ENCODE data around the gene LCE2C.
"Not testable (repeated sequence)": the region's sequence is repeated elsewhere in the genome, so short reads cannot be mapped to it uniquely, and the experiment has no call there.

Gene LCE2C, protein sequence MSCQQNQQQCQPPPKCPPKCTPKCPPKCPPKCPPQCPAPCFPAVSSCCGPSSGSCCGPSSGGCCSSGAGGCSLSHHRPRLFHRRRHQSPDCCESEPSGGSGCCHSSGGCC

DNA sequence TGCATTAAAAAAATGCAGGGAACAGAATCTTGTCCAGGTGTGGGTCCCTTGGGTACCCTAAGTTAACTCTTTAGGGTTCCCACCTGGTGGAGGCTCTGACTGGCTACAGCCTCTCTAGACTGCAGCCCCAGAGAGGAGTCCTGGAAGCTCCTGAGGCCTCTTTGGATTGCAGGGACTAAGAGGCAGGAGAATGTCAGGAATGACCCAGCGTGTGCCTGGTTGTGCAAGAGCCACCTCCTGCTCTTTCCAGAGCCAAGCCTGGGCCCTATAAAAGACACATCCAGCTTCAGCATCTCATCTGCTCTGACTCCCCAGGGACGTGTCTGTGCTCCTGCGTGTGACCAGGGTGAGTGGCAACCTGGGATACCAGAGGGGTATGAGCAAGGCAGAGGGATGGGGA is at the start of gene LCE2C:
LCE2C (plus strand) TSS at position 297 of the 400 bp plus-strand sequence. CDS start 737 bp downstream, outside the sequence.
- not testable (repeated sequence) for H3K4me3 ChIP-seq (ENCODE audit: low read depth, low read length)

DNA sequence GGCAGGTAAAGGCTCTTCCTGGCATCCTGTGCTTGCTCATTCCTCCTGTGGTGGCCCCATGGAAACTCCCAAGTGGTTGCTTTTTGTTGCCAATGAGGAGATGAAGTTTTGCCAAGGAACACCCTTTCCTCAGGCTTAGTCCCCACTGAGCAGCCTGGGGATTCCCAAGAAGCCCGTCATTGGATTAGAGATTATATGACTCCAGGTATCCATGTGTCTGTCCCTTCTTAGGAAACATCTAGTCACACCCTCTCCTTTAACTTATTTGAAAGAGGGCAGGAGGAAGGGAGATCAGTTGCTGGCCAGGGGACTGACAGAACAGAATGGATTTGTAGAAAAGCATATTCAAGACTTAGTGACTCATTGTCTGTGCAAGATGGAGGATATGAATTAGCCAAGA is 48.3 kb upstream of the LCE2C start:
- H3K4me3 ChIP-seq (ENCODE audit: low read depth, low read length): no peak overlapping the region
- TF ChIP-seq, protein P1, sequence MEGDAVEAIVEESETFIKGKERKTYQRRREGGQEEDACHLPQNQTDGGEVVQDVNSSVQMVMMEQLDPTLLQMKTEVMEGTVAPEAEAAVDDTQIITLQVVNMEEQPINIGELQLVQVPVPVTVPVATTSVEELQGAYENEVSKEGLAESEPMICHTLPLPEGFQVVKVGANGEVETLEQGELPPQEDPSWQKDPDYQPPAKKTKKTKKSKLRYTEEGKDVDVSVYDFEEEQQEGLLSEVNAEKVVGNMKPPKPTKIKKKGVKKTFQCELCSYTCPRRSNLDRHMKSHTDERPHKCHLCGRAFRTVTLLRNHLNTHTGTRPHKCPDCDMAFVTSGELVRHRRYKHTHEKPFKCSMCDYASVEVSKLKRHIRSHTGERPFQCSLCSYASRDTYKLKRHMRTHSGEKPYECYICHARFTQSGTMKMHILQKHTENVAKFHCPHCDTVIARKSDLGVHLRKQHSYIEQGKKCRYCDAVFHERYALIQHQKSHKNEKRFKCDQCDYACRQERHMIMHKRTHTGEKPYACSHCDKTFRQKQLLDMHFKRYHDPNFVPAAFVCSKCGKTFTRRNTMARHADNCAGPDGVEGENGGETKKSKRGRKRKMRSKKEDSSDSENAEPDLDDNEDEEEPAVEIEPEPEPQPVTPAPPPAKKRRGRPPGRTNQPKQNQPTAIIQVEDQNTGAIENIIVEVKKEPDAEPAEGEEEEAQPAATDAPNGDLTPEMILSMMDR (IDR thresholded peaks at IDR 0.05; ENCODE audit: low read depth, low read length): no peak

DNA sequence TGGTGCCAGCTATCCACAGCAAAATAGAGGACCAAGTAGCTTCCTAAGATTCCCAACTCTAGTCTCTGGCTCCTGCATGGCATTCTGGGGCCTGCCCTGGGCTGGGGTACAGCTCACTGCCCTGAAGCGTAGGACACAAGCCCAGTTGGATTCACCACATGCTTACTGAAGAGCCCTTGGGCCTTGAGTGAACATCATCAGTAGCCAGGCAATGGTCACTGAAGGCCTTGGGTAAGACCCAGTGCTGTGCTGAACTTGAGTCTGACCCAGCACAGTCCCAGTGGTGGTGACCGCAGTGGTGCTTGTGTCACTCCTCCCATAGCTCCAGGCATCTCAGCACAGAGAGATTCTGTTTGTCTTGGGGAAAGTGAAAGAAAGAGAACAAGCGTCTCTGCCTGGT is 44.5 kb upstream of the LCE2C start:
- TF ChIP-seq, protein P1 (IDR thresholded peaks at IDR 0.05; ENCODE audit: low read depth, low read length): no peak
- no peak overlapping the region for H3K4me3 ChIP-seq (ENCODE audit: low read depth, low read length)

DNA sequence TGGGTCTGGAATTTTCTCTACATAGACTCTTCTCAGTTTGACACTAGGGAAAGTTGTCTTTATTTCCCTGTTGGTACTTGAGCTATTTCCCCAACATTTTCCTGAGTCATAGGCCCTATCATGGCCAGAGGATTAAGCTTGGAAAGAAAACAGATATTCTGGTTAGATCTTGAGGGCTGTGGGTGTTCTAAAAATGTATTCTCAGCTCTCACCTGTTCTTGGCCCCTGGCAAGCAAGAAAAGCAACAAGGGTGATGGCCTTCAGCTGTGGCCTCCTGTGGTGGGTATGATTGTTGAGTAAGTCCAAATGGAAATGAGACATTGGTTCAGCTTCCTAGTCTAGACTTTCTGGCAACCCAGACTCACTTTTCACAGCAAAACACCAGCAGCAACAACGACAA is 34.7 kb upstream of the LCE2C start:
- TF ChIP-seq, protein P1 (IDR thresholded peaks at IDR 0.05; ENCODE audit: low read depth, low read length): no peak
- H3K4me3 ChIP-seq (ENCODE audit: low read depth, low read length): no peak overlapping the region

DNA sequence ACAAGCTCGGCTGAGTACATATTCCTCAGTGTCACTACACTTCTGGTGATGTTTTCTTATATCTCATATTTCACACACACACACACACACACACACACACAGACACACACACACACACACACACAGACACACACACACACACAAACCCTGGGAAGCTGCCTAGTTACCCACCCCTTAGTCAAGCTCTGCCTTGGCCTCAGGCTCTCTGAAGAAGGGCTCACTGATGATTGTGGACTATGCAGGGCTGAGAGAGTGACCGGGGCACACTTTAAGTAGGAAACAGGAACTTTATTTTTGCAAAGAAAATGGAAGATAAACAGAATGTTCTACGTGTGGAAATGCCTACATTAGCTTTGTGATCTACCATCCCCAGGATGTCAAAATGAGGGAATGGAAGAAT is 31.1 kb upstream of the LCE2C start:
- TF ChIP-seq, protein P1 (IDR thresholded peaks at IDR 0.05; ENCODE audit: low read depth, low read length): no peak
- H3K4me3 ChIP-seq (ENCODE audit: low read depth, low read length): no peak overlapping the region

DNA sequence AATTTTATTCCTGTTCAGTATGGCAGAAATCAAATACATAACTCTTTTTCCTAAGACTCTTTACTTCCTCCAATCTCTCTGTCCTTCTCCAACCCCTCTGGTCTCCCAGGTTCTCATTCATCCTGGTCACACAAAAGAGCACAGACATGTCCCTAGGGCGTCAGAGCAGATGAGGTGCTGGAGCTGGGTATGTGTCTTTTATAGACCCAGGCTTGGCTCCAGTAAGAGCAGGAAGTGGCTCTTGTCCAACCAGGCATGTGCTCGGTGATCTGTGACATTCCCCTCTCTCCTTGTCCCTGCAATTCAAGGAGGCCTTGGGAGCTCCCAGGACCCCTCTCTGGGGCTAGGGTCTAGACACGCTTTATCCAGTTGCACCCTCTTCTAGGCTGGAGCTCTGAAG is 29.9 kb upstream of the LCE2C start:
- TF ChIP-seq, protein P1 (IDR thresholded peaks at IDR 0.05; ENCODE audit: low read depth, low read length): no peak
- H3K4me3 ChIP-seq (ENCODE audit: low read depth, low read length): no peak overlapping the region

DNA sequence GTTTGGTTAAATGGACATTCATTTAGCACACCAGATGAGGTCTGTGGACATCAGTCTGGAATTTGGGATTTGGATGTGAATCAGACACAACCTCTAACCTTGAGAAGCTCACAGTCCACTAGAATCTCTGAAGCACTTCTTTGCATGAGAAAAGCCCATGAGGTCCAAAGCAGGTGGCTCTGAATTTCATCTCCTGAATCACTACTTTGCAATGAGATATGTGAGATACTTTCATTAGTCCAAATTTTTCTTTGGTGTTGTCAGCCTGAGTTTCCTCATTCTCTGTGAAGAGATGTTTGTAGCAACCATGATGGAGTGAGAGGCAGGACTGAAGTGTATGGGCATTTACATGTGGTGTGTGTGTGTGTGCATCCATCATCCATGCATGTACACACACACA is 28.4 kb upstream of the LCE2C start:
- no peak overlapping the region for H3K4me3 ChIP-seq (ENCODE audit: low read depth, low read length)
- TF ChIP-seq, protein P1 (IDR thresholded peaks at IDR 0.05; ENCODE audit: low read depth, low read length): no peak

DNA sequence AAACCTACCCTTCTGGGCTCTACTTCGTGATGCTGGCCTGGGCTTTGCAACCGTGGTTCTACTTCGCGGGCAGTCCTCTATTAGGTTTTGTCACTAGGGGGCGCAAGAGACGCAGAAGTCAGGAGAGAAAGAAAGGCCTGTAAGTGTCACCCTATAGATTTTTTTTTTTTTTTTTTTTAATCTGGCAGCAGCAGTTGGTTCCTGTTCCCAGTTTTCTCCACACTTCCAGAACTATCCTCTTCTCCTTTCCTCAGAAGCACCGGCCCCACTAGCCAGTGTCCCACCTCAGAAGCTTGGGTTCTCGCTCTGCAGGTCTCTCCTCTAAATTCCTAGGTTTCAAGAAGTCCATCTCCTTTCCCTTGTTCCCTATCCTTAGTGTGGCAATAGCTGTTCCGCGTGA is 21.0 kb upstream of the LCE2C start:
- no peak overlapping the region for H3K4me3 ChIP-seq (ENCODE audit: low read depth, low read length)
- TF ChIP-seq, protein P1 (IDR thresholded peaks at IDR 0.05; ENCODE audit: low read depth, low read length): peak; percentile 18; the same call in 1 of the 2 replicates
